ENCODE data around the gene CCR7. TPM values are rescaled to one million over a fixed set of nuclear protein-coding genes. Genes with fewer than 3 reads are reported as not detected.
"Not testable (repeated sequence)": the region's sequence is repeated elsewhere in the genome, so short reads cannot be mapped to it uniquely, and the experiment has no call there.

The CCR7 gene
- total RNA-seq, 1 donor from 2014 or later: not detected

GRCh38 chr17:40596261-40596919, 31.1 kb upstream of the CCR7 start:
- H3K4me3 ChIP-seq (ENCODE audit: low read depth, low read length): no peak overlapping the region
- TF ChIP-seq CTCF (conservative IDR thresholded peaks at IDR 0.05; ENCODE audit: low read depth, low read length): no peak
- DNase-seq (ENCODE audit: low read depth): no peak

- DNase-seq (ENCODE audit: low read depth): no peak
- TF ChIP-seq CTCF (conservative IDR thresholded peaks at IDR 0.05; ENCODE audit: low read depth, low read length): no peak
- H3K4me3 ChIP-seq (ENCODE audit: low read depth, low read length): no peak overlapping the region
Observed at GRCh38 chr17:40590742-40591141, 25.5 kb upstream of the CCR7 start.

- DNase-seq (ENCODE audit: low read depth): no peak
- no peak overlapping the region for H3K4me3 ChIP-seq (ENCODE audit: low read depth, low read length)
- TF ChIP-seq CTCF (conservative IDR thresholded peaks at IDR 0.05; ENCODE audit: low read depth, low read length): no peak
Observed at GRCh38 chr17:40588552-40588951, 23.3 kb upstream of the CCR7 start.

GRCh38 chr17:40586264-40586663, 21.0 kb upstream of the CCR7 start:
- not testable (repeated sequence) for DNase-seq (ENCODE audit: low read depth); H3K4me3 ChIP-seq (ENCODE audit: low read depth, low read length)

GRCh38 chr17:40584950-40585349, 19.7 kb upstream of the CCR7 start:
- not testable (repeated sequence) for DNase-seq (ENCODE audit: low read depth); H3K4me3 ChIP-seq (ENCODE audit: low read depth, low read length)

- no peak for TF ChIP-seq CTCF (conservative IDR thresholded peaks at IDR 0.05; ENCODE audit: low read depth, low read length)
- DNase-seq (ENCODE audit: low read depth): no peak
- H3K4me3 ChIP-seq (ENCODE audit: low read depth, low read length): no peak overlapping the region
Observed at GRCh38 chr17:40582328-40582901, 17.1 kb upstream of the CCR7 start.

GRCh38 chr17:40580140-40580539, 14.9 kb upstream of the CCR7 start:
- H3K4me3 ChIP-seq (ENCODE audit: low read depth, low read length): no peak overlapping the region
- no peak for DNase-seq (ENCODE audit: low read depth)
- TF ChIP-seq CTCF (conservative IDR thresholded peaks at IDR 0.05; ENCODE audit: low read depth, low read length): no peak

- DNase-seq (ENCODE audit: low read depth): no peak
- no peak overlapping the region for H3K4me3 ChIP-seq (ENCODE audit: low read depth, low read length)
- TF ChIP-seq CTCF (conservative IDR thresholded peaks at IDR 0.05; ENCODE audit: low read depth, low read length): no peak
Observed at GRCh38 chr17:40579471-40579870, 14.2 kb upstream of the CCR7 start.
